Thyroid gland (tissue), 4 donors: ENCODE measurements around the gene ANKRD1.

Experiments used
- CTCF ChIP-seq, 6 experiments: fragments of 200-600 bp in 3 of 6; fragments of 450-650 bp in 3 of 6; sonication (generic) in 3 of 6; IDR thresholded peaks; one replicate each; pipeline ENCODE4 v1.5.1; 2016 to 2019; ENCODE audit warnings: antibody characterized with exemption in 6 of 6, mild to moderate bottlenecking in 2 of 6, inconsistent platforms in 1 of 6, moderate library complexity in 1 of 6
- POLR2A ChIP-seq, 2 donors: fragments of 450-650 bp; IDR thresholded peaks; one replicate each; pipeline ENCODE4 v1.6.1; 2017; ENCODE audit warnings: antibody characterized with exemption in 2 of 2, mild to moderate bottlenecking in 2 of 2, moderate library complexity in 1 of 2

GRCh38 chr10:90935581-90936275 is 14.8 kb upstream of the ANKRD1 start:
- TF ChIP-seq POLR2A (IDR thresholded peaks at IDR 0.05) (no peak), CTCF (IDR thresholded peaks at IDR 0.05) (no peak)
